NCI-H1930 (cell line): ENCODE results near the gene CDC16.
A peak's percentile ranks its signal among the peaks of the same experiment; 100 is the strongest.

Source experiments
- DNase-seq, 2 experiments: peaks; one replicate each; lab custom pipeline; 2025; lab: John Stamatoyannopoulos, UW

The CDC16 gene

DNA sequence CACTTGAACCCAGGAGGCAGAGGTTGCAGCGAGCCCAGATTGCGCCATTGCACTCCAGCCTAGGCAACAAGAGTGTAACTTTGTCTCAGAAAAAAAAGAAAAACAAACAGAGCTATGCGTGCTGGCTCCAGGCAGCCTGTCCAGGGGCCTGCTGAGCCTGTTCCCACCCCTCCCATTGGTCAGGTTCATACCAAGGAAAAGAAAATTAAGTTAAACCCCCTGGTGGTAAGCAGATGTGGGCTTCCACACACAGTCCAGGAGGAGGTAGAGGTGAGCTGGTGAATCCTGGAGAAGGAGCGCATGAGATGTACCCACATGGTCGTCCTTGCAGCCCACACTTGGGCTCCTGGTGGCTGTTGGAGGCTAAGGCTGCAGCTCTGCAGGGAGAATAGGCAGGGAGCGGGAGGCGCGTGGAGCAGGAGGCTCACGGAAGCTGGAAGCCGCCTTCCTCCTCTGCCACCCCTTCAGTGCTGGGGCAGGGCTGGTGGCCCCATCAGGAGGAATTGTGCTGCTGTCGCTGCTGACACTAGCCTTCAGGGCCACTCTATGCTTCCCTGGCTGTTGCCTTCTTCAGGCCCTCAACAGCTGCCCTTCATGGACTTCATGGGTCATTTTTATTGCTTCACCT lies 69.1 kb downstream of the CDC16 start:
- no peak for DNase-seq

DNA sequence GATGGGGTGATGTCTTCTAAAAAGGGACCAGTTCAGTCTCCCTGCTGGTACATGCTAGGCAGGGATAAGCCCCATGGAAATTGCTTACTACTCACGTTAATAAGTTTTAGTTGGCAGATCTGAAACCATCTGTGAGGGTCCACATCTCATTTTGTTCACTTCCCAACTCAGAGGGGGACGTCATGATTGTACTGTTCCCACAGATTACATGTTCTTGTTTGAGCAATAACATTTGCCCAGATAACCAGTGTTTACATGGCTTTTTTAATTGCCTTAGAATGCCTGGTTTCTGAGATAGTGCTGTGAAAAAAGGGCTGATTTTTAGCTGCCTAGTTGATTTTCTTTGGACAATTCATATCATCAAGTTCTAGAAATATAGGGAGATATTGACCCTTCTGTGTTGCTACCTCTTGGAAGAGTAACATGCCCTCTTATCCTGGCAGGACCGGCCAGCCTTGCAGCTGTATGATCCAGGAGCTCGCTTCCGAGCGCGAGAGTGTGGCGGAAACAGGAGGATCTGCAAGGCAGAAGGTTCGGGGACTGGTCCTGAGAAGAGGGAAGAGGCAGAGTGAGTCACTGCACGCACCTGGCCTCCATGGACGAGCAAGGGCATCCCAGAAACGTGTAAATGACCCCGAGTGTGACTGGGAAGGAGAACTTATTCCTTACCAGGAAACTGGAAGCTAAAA lies 69.8 kb downstream of the CDC16 start:
- DNase-seq = no peak

DNA sequence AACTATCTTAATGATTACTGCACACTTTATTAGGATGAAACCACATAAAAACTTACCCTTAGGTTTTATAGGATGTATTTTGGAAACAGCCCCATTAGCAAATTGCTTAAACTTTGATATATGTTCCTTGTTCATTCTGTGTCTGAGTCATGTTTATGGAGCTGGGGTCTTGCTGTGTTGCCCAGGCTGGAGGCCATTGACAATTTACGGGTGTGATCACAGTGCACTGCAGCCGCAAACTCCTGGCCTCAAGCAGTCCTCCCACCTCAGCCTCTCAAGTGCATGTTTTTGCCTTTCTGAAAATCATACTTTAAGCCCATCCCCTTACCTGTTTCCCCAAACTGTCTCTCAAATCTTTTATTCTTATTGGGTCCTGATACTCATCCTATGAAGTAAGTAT lies 74.4 kb downstream of the CDC16 start:
- no peak for DNase-seq

- DNase-seq = no peak
These were observed 75.2 kb downstream of the CDC16 start for GRCh38 chr13:114309806-114310410.

- no peak for DNase-seq
These were observed 76.3 kb downstream of the CDC16 start for GRCh38 chr13:114310956-114311355.

GRCh38 chr13:114311387-114311786 lies 76.7 kb downstream of the CDC16 start:
- no peak for DNase-seq

DNA sequence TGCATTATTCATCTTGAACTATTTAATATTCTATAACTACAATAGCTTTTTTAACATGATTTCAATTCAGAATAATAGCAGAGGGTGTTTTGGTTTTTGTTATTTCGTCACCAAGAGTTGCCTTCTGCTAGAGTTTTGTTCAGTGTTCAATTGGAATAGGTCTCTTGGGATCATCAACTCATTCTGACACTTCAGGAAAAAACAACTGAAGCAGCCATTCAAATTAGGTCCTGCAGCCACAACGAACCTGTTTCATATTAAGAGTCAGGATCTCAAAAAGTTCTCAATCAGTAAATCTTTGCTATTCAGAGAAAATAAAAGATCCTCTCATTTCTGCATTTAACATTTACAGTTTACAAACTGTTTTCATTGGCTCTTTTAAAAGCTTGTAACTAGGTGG lies 77.2 kb downstream of the CDC16 start:
- DNase-seq = no peak

DNA sequence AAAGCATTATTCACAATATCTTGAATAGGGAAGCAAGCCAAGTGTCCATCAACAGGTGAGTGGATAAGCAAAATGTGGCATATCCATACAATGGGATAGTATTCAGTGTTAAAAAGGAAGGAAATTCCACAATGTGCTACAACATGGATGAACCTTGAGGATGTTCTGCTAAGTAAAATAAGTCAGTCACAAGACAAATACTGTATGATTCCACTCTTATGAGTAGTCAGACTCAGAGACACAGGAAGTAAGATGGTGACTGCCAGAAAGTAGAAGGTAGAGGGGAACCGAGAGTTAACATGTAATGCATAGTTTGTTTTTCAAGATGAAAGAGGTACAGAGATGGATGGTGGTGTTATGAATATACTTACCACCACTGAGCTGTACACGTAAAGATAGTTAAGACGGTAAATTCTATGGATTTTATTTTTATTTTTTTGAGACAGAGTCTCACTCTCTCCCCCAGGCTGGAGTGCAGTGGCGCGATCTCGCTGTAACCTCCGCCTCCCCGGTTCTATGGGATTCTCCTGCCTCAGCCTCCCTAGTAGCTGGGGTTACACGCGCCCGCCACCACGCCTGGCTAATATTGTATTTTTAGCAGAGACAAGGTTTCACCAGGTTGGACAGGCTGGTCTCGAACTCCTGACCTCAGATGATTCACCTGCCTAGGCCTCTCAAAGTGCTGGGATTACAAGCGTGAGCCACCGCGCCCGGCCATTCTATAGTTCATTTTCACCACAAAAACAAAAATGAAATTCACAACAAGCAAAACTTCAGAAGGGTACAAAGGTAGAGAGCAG lies 78.6 kb downstream of the CDC16 start:
- DNase-seq = no peak

DNA sequence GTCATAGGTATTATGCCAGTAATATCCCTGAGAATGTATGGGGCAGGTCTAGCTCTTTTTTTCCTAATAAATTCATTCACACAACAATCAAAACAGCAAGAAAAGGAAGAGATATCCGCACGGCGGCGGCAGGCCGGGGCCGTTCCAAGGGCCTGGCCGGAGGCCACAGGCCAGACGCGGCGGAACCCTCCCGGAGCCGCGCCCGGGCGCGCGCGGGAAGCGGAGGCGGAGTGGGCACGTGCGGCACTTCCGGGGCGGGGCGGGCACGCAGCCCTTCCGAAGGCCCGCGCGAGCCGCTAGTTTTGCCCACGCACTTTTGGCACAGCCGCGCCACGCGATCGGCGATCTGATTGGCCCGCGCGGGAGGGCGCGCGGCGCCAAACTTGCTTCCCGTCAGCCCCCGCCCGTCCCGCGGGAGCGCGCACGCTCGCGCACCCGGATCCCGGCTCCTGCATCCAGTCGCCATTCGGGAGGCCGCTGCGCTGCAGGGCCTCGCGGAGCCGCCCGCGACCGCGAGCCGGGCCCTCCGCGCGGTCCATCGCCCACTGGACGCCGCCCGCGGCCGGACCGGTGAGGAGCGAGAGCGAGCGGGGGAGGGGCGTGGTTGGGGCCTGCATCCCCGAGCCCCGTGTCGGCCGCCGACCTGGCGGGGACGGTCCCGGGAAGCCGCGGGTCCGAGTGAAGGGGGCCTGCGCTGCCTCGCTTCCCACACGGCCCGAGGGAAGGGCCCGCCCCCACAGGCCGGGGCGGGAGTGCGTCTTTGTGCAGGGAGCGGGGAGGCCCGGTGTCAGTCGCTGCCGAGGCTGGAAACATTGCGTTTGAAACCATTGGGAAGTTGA lies 79.6 kb downstream of the CDC16 start, which contains the start of gene CHAMP1:
TSS of gene CHAMP1 (plus strand) at position 430 of the 839 bp plus-strand sequence. CDS start 9,340 bp downstream, outside the sequence.
- peak; percentile 95 to 97 for DNase-seq

- no peak for DNase-seq
These were observed 80.5 kb downstream of the CDC16 start for GRCh38 chr13:114315074-114315785.

- no peak for DNase-seq
These were observed 83.9 kb downstream of the CDC16 start for GRCh38 chr13:114318624-114319023.

DNA sequence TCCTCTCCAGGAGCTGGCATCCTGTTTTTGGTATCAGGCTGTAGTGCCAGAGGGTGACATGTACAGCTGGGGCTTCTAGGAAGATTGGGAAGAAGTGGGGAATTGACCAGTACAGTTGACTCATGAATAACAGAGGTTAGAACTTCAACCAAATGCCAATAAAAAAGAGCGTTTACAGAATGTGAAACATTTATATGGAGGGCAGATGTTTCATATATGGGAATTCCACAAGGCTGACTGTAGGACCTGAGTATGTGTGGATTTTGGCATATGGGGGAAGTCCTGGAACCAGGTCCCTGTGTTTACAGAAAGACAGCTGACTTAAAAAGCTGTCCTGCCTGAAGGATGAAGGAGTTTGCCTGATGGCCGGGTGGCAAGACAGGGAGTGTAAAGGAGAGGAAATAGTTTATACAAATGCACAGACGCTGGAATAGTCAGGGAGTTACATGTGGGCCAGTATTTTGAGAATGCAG lies 84.8 kb downstream of the CDC16 start:
- DNase-seq = no peak

GRCh38 chr13:114320065-114320464 lies 85.4 kb downstream of the CDC16 start:
- no peak for DNase-seq

GRCh38 chr13:114321256-114321655 lies 86.6 kb downstream of the CDC16 start:
- DNase-seq = no peak
